Endothelial cell (in vitro differentiated cells): ENCODE data around the gene TPP1. TPM values are rescaled to one million over a fixed set of nuclear protein-coding genes. Genes with fewer than 3 reads are reported as not detected.

ENCODE experiments used
- DNase-seq: peaks from one replicate; pipeline ENCODE4 v3.0.0; 2021; ENCODE audit warnings: low spot score
- H3K27ac Mint-ChIP-seq: one replicate; pipeline ENCODE4 v1.8.0; 2021; ENCODE audit warnings: mixed read lengths, inconsistent platforms; ENCODE audit not compliant: unreplicated experiment
- H3K27me3 Mint-ChIP-seq: one replicate; pipeline ENCODE4 v1.8.0; 2021; ENCODE audit warnings: mild to moderate bottlenecking, moderate library complexity, mixed read lengths, inconsistent platforms; ENCODE audit not compliant: unreplicated experiment
- H3K36me3 Mint-ChIP-seq: one replicate; pipeline ENCODE4 v1.8.0; 2021; ENCODE audit warnings: mild to moderate bottlenecking, low read depth, mixed read lengths, inconsistent platforms; ENCODE audit not compliant: unreplicated experiment
- H3K4me1 Mint-ChIP-seq: one replicate; pipeline ENCODE4 v1.8.0; 2021; ENCODE audit warnings: mild to moderate bottlenecking, mixed read lengths, inconsistent platforms; ENCODE audit not compliant: unreplicated experiment
- H3K4me3 Mint-ChIP-seq: one replicate; pipeline ENCODE4 v1.8.0; 2021; ENCODE audit warnings: mild to moderate bottlenecking, mixed read lengths, inconsistent platforms; ENCODE audit not compliant: unreplicated experiment
- H3K9me3 Mint-ChIP-seq: one replicate; pipeline ENCODE4 v1.8.0; 2021; ENCODE audit warnings: mixed read lengths, inconsistent platforms; ENCODE audit not compliant: unreplicated experiment
- CTCF ChIP-seq: fragments of 200-600 bp; sonication (generic); IDR thresholded peaks from one replicate; pipeline ENCODE4 v1.5.0; 2021; ENCODE audit warnings: antibody characterized with exemption; ENCODE audit not compliant: unreplicated experiment
- total RNA-seq: library from RNA; stranded (reverse); fragmentation: NEBNext Ultra II Directional; extraction: Animal tissue kit (Norgen Biotek cat#: 25700); gene quantifications from one replicate; pipeline ENCODE4 v1.2.1, GENCODE V29; 2021; ENCODE audit not compliant: unreplicated experiment

Gene TPP1
- total RNA-seq, 1 donor from 2014 or later, result 52.9 TPM

- peaks cover 14% of the 10 kb centered on the region for H3K4me1 Mint-ChIP-seq
- H3K27ac Mint-ChIP-seq, result peak overlapping the region; percentile 86
- TF ChIP-seq CTCF, result no peak
- DNase-seq, result no peak
- peaks cover 6% of the 10 kb centered on the region for H3K27me3 Mint-ChIP-seq
- no peaks in the 10 kb centered on the region for H3K9me3 Mint-ChIP-seq
- H3K36me3 Mint-ChIP-seq, result peaks cover 4% of the 10 kb centered on the region
- H3K4me3 Mint-ChIP-seq, result peak overlapping the region; percentile 22
Observed at GRCh38 chr11:6663794-6664469, 44.7 kb upstream of the TPP1 start.

GRCh38 chr11:6660712-6661111 lies 41.5 kb upstream of the TPP1 start:
- no peak for TF ChIP-seq CTCF
- Mint-ChIP-seq H3K36me3 (peaks cover 4% of the 10 kb centered on the region), H3K27ac (no peak overlapping the region), H3K9me3 (no peaks in the 10 kb centered on the region), H3K27me3 (peaks cover 10% of the 10 kb centered on the region), H3K4me1 (peaks cover 25% of the 10 kb centered on the region), H3K4me3 (no peak overlapping the region)
- no peak for DNase-seq

- H3K36me3 Mint-ChIP-seq, result peaks cover 4% of the 10 kb centered on the region
- H3K27me3 Mint-ChIP-seq, result peaks cover 7% of the 10 kb centered on the region
Observed at GRCh38 chr11:6658647-6659046, 39.4 kb upstream of the TPP1 start.

GRCh38 chr11:6657346-6657745 lies 38.1 kb upstream of the TPP1 start:
- Mint-ChIP-seq H3K27me3 (peaks cover 4% of the 10 kb centered on the region), H3K4me3 (peak overlapping the region; percentile 91)

More at GRCh38 chr11:6658647-6659046, 39.4 kb upstream of the TPP1 start:
- TF ChIP-seq CTCF, result no peak
- Mint-ChIP-seq H3K9me3 (no peaks in the 10 kb centered on the region), H3K4me3 (no peak overlapping the region), H3K27ac (no peak overlapping the region), H3K4me1 (peaks cover 18% of the 10 kb centered on the region)
- no peak for DNase-seq

More at GRCh38 chr11:6657346-6657745, 38.1 kb upstream of the TPP1 start:
- TF ChIP-seq CTCF, result no peak
- peaks cover under 1% of the 10 kb centered on the region for H3K36me3 Mint-ChIP-seq
- no peak for DNase-seq
- peak overlapping the region; percentile 33 for H3K27ac Mint-ChIP-seq
- no peaks in the 10 kb centered on the region for H3K9me3 Mint-ChIP-seq
- H3K4me1 Mint-ChIP-seq, result peaks cover 11% of the 10 kb centered on the region
